ENCODE results near the gene SH3RF3. TPM values are rescaled to one million over a fixed set of nuclear protein-coding genes. Genes with fewer than 3 reads are reported as not detected.

Gene SH3RF3
- total and polyA plus RNA-seq, 10 of the 15 experiments (the other 5 are each of a cell fraction or from before 2014, with no cell fraction given), result 0.08 to 8.8 (median 2.3) TPM

GRCh38 chr2:109487871-109488655 is 359.1 kb downstream of the SH3RF3 start (continued):
- TF ChIP-seq REST (IDR thresholded peaks at IDR 0.05; ENCODE audit: low read depth, low read length), result no peak

GRCh38 chr2:109489296-109489695 is 360.3 kb downstream of the SH3RF3 start:
- FAIRE-seq (no peak), ATAC-seq (no peak), DNase-seq (ENCODE audit: low read depth, low spot score) (no peak)
- RAD21 ChIA-PET (ENCODE audit: unreplicated experiment), result no interaction called here
- intact Hi-C loops (cut with micrococcal nuclease; ENCODE audit: unreplicated experiment), result no loop called here
- 47% methylated on average over 9 of the region's 9 CpGs for WGBS (ENCODE audit: insufficient coverage, insufficient replicate concordance, low lambda C conversion rate, missing lambda C conversion rate)
- Histone ChIP-seq H3K4me3 (no peak overlapping the region), H3K79me2 (ENCODE audit: control insufficient read depth, insufficient read depth, low read length) (no peaks in the 10 kb centered on the region), H3K4me1 (ENCODE audit: control insufficient read depth, insufficient read depth, low read length) (no peaks in the 10 kb centered on the region), H3K9ac (ENCODE audit: control insufficient read depth, insufficient read depth, low read length) (no peak overlapping the region), H2AFZ (ENCODE audit: control insufficient read depth, low read depth, low read length) (no peak overlapping the region), H3K27me3 (replicated peaks in 1 of 2; ENCODE audit: control insufficient read depth in 2 of 2, insufficient read depth in 2 of 2, low read length in 1 of 2) (no peaks in the 10 kb centered on the region), H3K4me2 (ENCODE audit: control insufficient read depth, insufficient read depth) (no peak overlapping the region), H3K36me3 (ENCODE audit: control insufficient read depth in 2 of 2, insufficient read depth in 2 of 2, low read length in 1 of 2) (no peaks in the 10 kb centered on the region), H3K27ac (ENCODE audit: control insufficient read depth, insufficient read depth) (no peak overlapping the region), H4K20me1 (ENCODE audit: control insufficient read depth, insufficient read depth) (no peaks in the 10 kb centered on the region), H3K9me3 (replicated peaks; ENCODE audit: control insufficient read depth, insufficient read depth, low read length) (no peaks in the 10 kb centered on the region)
- POLR2A ChIA-PET, result no interaction called here
- SMC1A ChIA-PET (ENCODE audit: uncharacterized antibody, unreplicated experiment), result no interaction called here
- in situ Hi-C loops (cut with MboI), result no loop called here
- CTCF ChIA-PET, result no interaction called here
- no peak for TF ChIP-seq POLR2AphosphoS2 (IDR thresholded peaks at IDR 0.05; ENCODE audit: low read depth, low read length)
- TF ChIP-seq TARDBP (IDR thresholded peaks at IDR 0.05; ENCODE audit: borderline replicate concordance), result no peak
- TF ChIP-seq CBFB (IDR thresholded peaks at IDR 0.05; ENCODE audit: low read depth), result no peak
- no peak for TF ChIP-seq SIN3A (IDR thresholded peaks at IDR 0.05; ENCODE audit: low read depth, low read length)
- TF ChIP-seq KLF5 (IDR thresholded peaks at IDR 0.05; ENCODE audit: partially characterized antibody), result no peak
- no peak for TF ChIP-seq FOXM1 (IDR thresholded peaks at IDR 0.05; ENCODE audit: low read depth, low read length)
- TF ChIP-seq JUND (IDR thresholded peaks at IDR 0.05; ENCODE audit: low read depth, low read length), result no peak
- no peak for TF ChIP-seq ZBED1 (IDR thresholded peaks at IDR 0.05; ENCODE audit: borderline replicate concordance)
- TF ChIP-seq ELK1 (IDR thresholded peaks at IDR 0.05; ENCODE audit: low read depth, low read length), result no peak
- no peak for TF ChIP-seq EGR1 (IDR thresholded peaks at IDR 0.05; ENCODE audit: borderline replicate concordance in 1 of 2, low read depth in 2 of 2, low read length in 2 of 2)
- TF ChIP-seq TAF1 (IDR thresholded peaks at IDR 0.05; ENCODE audit: borderline replicate concordance, low read depth, low read length), result no peak
- BruUV-seq (replicated peaks), result no TSS peak

Data from GM12878 (cell line).